ENCODE data around the gene WDR38.
"Not testable (repeated sequence)": the region's sequence is repeated elsewhere in the genome, so short reads cannot be mapped to it uniquely, and the experiment has no call there.

Gene WDR38

GRCh38 chr9:124831642-124832364 lies 21.5 kb upstream of the WDR38 start:
- DNase-seq (ENCODE audit: low read depth, low spot score), result no peak

GRCh38 chr9:124834591-124834990 lies 18.7 kb upstream of the WDR38 start:
- no peak for DNase-seq (ENCODE audit: low read depth, low spot score)

GRCh38 chr9:124835026-124835557 lies 18.2 kb upstream of the WDR38 start:
- DNase-seq (ENCODE audit: low read depth, low spot score), result no peak

GRCh38 chr9:124838132-124838531 lies 15.1 kb upstream of the WDR38 start:
- not testable (repeated sequence) for DNase-seq (ENCODE audit: low read depth, low spot score)

GRCh38 chr9:124838567-124839275 lies 14.5 kb upstream of the WDR38 start:
- not testable (repeated sequence) for DNase-seq (ENCODE audit: low read depth, low spot score)

GRCh38 chr9:124839612-124840299 lies 13.5 kb upstream of the WDR38 start:
- peak; percentile 79 for DNase-seq (ENCODE audit: low read depth, low spot score)

GRCh38 chr9:124840300-124840833 lies 12.9 kb upstream of the WDR38 start:
- DNase-seq (ENCODE audit: low read depth, low spot score), result no peak

- no peak for DNase-seq (ENCODE audit: low read depth, low spot score)
These were observed 12.0 kb upstream of the WDR38 start for GRCh38 chr9:124841075-124841821.

GRCh38 chr9:124843456-124844034 lies 9.7 kb upstream of the WDR38 start:
- no peak for DNase-seq (ENCODE audit: low read depth, low spot score)

GRCh38 chr9:124844291-124844690 lies 9.0 kb upstream of the WDR38 start:
- DNase-seq (ENCODE audit: low read depth, low spot score), result no peak

GRCh38 chr9:124846467-124846866 lies 6.8 kb upstream of the WDR38 start:
- not testable (repeated sequence) for DNase-seq (ENCODE audit: low read depth, low spot score)

GRCh38 chr9:124846969-124847368 lies 6.3 kb upstream of the WDR38 start:
- no peak for DNase-seq (ENCODE audit: low read depth, low spot score)

GRCh38 chr9:124849801-124850200 lies 3.5 kb upstream of the WDR38 start:
- DNase-seq (ENCODE audit: low read depth, low spot score), result no peak

GRCh38 chr9:124852121-124852828 lies 985 bp upstream of the WDR38 start:
- DNase-seq (ENCODE audit: low read depth, low spot score), result no peak

GRCh38 chr9:124853605-124854143 lies 414 bp downstream of the WDR38 start:
- DNase-seq (ENCODE audit: low read depth, low spot score), result no peak

- DNase-seq (ENCODE audit: low read depth, low spot score), result no peak
These were observed 901 bp downstream of the WDR38 start for GRCh38 chr9:124854161-124854560.

- DNase-seq (ENCODE audit: low read depth, low spot score), result no peak
These were observed 1.6 kb downstream of the WDR38 start for GRCh38 chr9:124854822-124855221.

GRCh38 chr9:124855566-124855943 lies 2.3 kb downstream of the WDR38 start:
- no peak for DNase-seq (ENCODE audit: low read depth, low spot score)

GRCh38 chr9:124855944-124856765 lies 2.9 kb downstream of the WDR38 start:
- peak; percentile 81 for DNase-seq (ENCODE audit: low read depth, low spot score)

Data from ELF-1 (cell line).